K562 (cell line): ENCODE measurements around the gene AIF1.

Experiments
- HSF4 ChIP-seq: fragments of 250-450 bp; sonication (Bioruptor Pico); IDR thresholded peaks from 2 replicates; pipeline ENCODE4 v2.1.2; 2022; ENCODE audit warnings: mild to moderate bottlenecking, moderate library complexity, borderline replicate concordance
- MAFF ChIP-seq: IDR thresholded peaks from 2 replicates; pipeline ENCODE4 v1.6.1; 2012; ENCODE audit warnings: low read length, improper control_type of control experiment
- REST ChIP-seq, 2 experiments: fragments of 450-650 bp; formaldehyde crosslinking in 1 of 2; IDR thresholded peaks; 2 replicates each; pipeline versions ENCODE4 v1.4.0 to v1.6.1; 2014 to 2020; ENCODE audit warnings: mild to moderate bottlenecking in 2 of 2, borderline replicate concordance in 1 of 2, low read depth in 1 of 2

- TF ChIP-seq HSF4 (CRISPR knock-in tag), result 0 out of 2 replicates have a peak, but pooled peaks have one; percentile 33
- no peak; the same call in 1 of the 2 replicates for TF ChIP-seq MAFF
- no peak for TF ChIP-seq REST (IDR thresholded peaks at IDR 0.05; ENCODE audit: borderline replicate concordance)
- TF ChIP-seq REST (CRISPR knock-in tag; IDR thresholded peaks at IDR 0.05; ENCODE audit: low read depth), result no peak
Measured at GRCh38 chr6:31664790-31665500, 49.9 kb downstream of the AIF1 start, which contains the start of gene GPANK1.
